GM12878 (cell line): Measurements from ENCODE around the gene NOXA1. TPM values are rescaled to one million over a fixed set of nuclear protein-coding genes. Genes with fewer than 3 reads are reported as not detected.

Source experiments
- ATAC-seq: fragments of 200-7000 bp; cut with Tn5 transposase; 3 replicates; pipeline ENCODE4 v1.9.1; 2020; ENCODE audit warnings: mild to moderate bottlenecking, moderate library complexity
- BruUV-seq: library from RNA; stranded (reverse); fragments of 400-500 nt; replicated peaks from 2 replicates; lab custom pipeline; 2021; lab: Mats Ljungman, UMichigan
- CTCF ChIA-PET: fragments of 300-600 bp; sonication (Branson Sonifier 250); formaldehyde crosslinking; extraction: SDS; loops from one replicate; lab custom pipeline; 2021; ENCODE audit warnings: inconsistent platforms; lab: Yijun Ruan, JAX
- POLR2A ChIA-PET: fragments of 350-600 bp; formaldehyde crosslinking; extraction: SDS; loops from one replicate; lab custom pipeline; 2021; ENCODE audit warnings: inconsistent platforms; lab: Charles Lee
- RAD21 ChIA-PET: fragments of 300-600 bp; sonication (Branson Sonifier 250); formaldehyde crosslinking; loops from one replicate; lab custom pipeline; 2023; ENCODE audit warnings: antibody characterized with exemption; ENCODE audit not compliant: unreplicated experiment; lab: Charles Lee
- SMC1A ChIA-PET: fragments of 300-600 bp; sonication (Branson Sonifier 250); formaldehyde crosslinking; loops from one replicate; lab custom pipeline; 2023; ENCODE audit not compliant: unreplicated experiment, uncharacterized antibody; lab: Charles Lee
- DNase-seq: peaks from one replicate; pipeline ENCODE4 v3.0.0-alpha.2; 2011; ENCODE audit warnings: low read depth, low spot score
- FAIRE-seq: peaks from 3 replicates; lab custom pipeline; 2011; peaks lifted over from hg19 to GRCh38; lab: Jason Lieb, UNC
- H2AFZ ChIP-seq: 2 replicates; pipeline ENCODE4 v1.6.0; 2011; ENCODE audit warnings: low read depth, low read length, control low read depth; ENCODE audit not compliant: control insufficient read depth
- H3K27ac ChIP-seq: 2 replicates; pipeline ENCODE4 v1.5.1; 2011; ENCODE audit warnings: control low read depth; ENCODE audit not compliant: control insufficient read depth, insufficient read depth
- H3K27me3 ChIP-seq, 2 experiments: replicated peaks in 1 of 2; 2 replicates each; pipeline versions ENCODE4 v1.6.0 to v1.6.1; 2011; ENCODE audit warnings: low read length in 1 of 2; ENCODE audit not compliant: control insufficient read depth in 2 of 2, insufficient read depth in 2 of 2
- H3K36me3 ChIP-seq, 2 experiments: 2 replicates each; pipeline ENCODE4 v1.5.1; 2011; ENCODE audit warnings: low read length in 1 of 2; ENCODE audit not compliant: control insufficient read depth in 2 of 2, insufficient read depth in 2 of 2
- H3K4me1 ChIP-seq: 2 replicates; pipeline ENCODE4 v1.6.1; 2011; ENCODE audit warnings: mild to moderate bottlenecking, low read length, moderate library complexity, mixed read lengths; ENCODE audit not compliant: control insufficient read depth, insufficient read depth
- H3K4me2 ChIP-seq: 2 replicates; pipeline ENCODE4 v1.6.0; 2011; ENCODE audit warnings: control low read depth; ENCODE audit not compliant: control insufficient read depth, insufficient read depth
- H3K4me3 ChIP-seq: fragments of 200-600 bp; sonication (generic); 2 replicates; pipeline ENCODE4 v1.5.1; 2016
- H3K79me2 ChIP-seq: 2 replicates; pipeline ENCODE4 v1.6.0; 2011; ENCODE audit warnings: low read length; ENCODE audit not compliant: control insufficient read depth, insufficient read depth
- H3K9ac ChIP-seq: 2 replicates; pipeline ENCODE4 v1.8.0; 2011; ENCODE audit warnings: low read length, control low read depth, mixed read lengths; ENCODE audit not compliant: control insufficient read depth, insufficient read depth
- H3K9me3 ChIP-seq: replicated peaks from 3 replicates; pipeline ENCODE4 v1.5.1; 2011; ENCODE audit warnings: mild to moderate bottlenecking, low read length; ENCODE audit not compliant: control insufficient read depth, insufficient read depth
- H4K20me1 ChIP-seq: 2 replicates; pipeline ENCODE4 v1.6.0; 2011; ENCODE audit not compliant: control insufficient read depth, insufficient read depth
- ASH2L ChIP-seq: fragments of 300-600, 200-600 bp; sonication (generic); IDR thresholded peaks from 2 replicates; pipeline ENCODE4 v1.6.1; 2017; ENCODE audit warnings: low read depth, mild to moderate bottlenecking, borderline replicate concordance
- BCL11A ChIP-seq: IDR thresholded peaks from 2 replicates; pipeline ENCODE4 v1.6.1; 2011; ENCODE audit warnings: low read depth, low read length
- BCL3 ChIP-seq: IDR thresholded peaks from 2 replicates; pipeline ENCODE4 v1.6.1; 2011; ENCODE audit warnings: borderline replicate concordance, low read depth, mild to moderate bottlenecking, moderate library complexity, low read length; ENCODE audit not compliant: insufficient read depth, poor library complexity, severe bottlenecking
- BMI1 ChIP-seq: fragments of 450-650 bp; IDR thresholded peaks from 2 replicates; pipeline ENCODE4 v1.6.1; 2016; ENCODE audit warnings: mild to moderate bottlenecking, moderate library complexity, borderline replicate concordance
- CHD2 ChIP-seq: IDR thresholded peaks from 2 replicates; pipeline ENCODE4 v1.6.1; 2011; ENCODE audit warnings: low read depth, low read length, improper control_type of control experiment, borderline replicate concordance
- DPF2 ChIP-seq: fragments of 450-650 bp; IDR thresholded peaks from 2 replicates; pipeline ENCODE4 v1.6.1; 2017; ENCODE audit warnings: mild to moderate bottlenecking
- ELK1 ChIP-seq: IDR thresholded peaks from 2 replicates; pipeline ENCODE4 v1.6.1; 2012; ENCODE audit warnings: low read depth, low read length, improper control_type of control experiment
- ESRRA ChIP-seq: IDR thresholded peaks from 2 replicates; pipeline ENCODE4 v1.6.1; 2012; ENCODE audit warnings: mild to moderate bottlenecking, low read length, improper control_type of control experiment
- FOXK2 ChIP-seq: fragments of 450-650 bp; IDR thresholded peaks from 2 replicates; pipeline ENCODE4 v1.6.1; 2017; ENCODE audit warnings: mild to moderate bottlenecking, moderate library complexity
- FOXM1 ChIP-seq: IDR thresholded peaks from 2 replicates; pipeline ENCODE4 v1.6.1; 2012; ENCODE audit warnings: low read depth, mild to moderate bottlenecking, inconsistent platforms, low read length, moderate library complexity
- KDM1A ChIP-seq: fragments of 200-600 bp; sonication (generic); IDR thresholded peaks from 2 replicates; pipeline ENCODE4 v1.6.1; 2016; ENCODE audit warnings: borderline replicate concordance
- MEF2A ChIP-seq: IDR thresholded peaks from 2 replicates; pipeline ENCODE4 v1.6.1; 2011; ENCODE audit warnings: low read depth, mild to moderate bottlenecking, low read length, moderate library complexity; ENCODE audit not compliant: insufficient read depth
- NFIC ChIP-seq: IDR thresholded peaks from 2 replicates; pipeline ENCODE4 v1.6.1; 2012; ENCODE audit warnings: low read depth, mild to moderate bottlenecking, inconsistent platforms, low read length, moderate library complexity
- PBX3 ChIP-seq: IDR thresholded peaks from 2 replicates; pipeline ENCODE4 v1.6.1; 2011; ENCODE audit warnings: mild to moderate bottlenecking, low read depth, low read length, moderate library complexity; ENCODE audit not compliant: insufficient replicate concordance
- POLR2AphosphoS2 ChIP-seq: IDR thresholded peaks from 2 replicates; pipeline ENCODE4 v1.6.1; 2011; ENCODE audit warnings: low read depth, mild to moderate bottlenecking, low read length, improper control_type of control experiment, moderate library complexity
- SIX5 ChIP-seq: IDR thresholded peaks from 2 replicates; pipeline ENCODE4 v1.6.1; 2011; ENCODE audit warnings: mild to moderate bottlenecking, low read depth, low read length, moderate library complexity; ENCODE audit not compliant: severe bottlenecking
- ZNF24 ChIP-seq: fragments of 450-650 bp; IDR thresholded peaks from 2 replicates; pipeline ENCODE4 v1.6.1; 2017; ENCODE audit warnings: antibody characterized with exemption, mild to moderate bottlenecking
- WGBS: methylation state at CpG from one replicate; pipeline ENCODE4 v1.1.6; 2016; ENCODE audit warnings: low lambda C conversion rate; ENCODE audit not compliant: insufficient replicate concordance, insufficient coverage; ENCODE audit errors: missing lambda C conversion rate; 5-methylcytosine and 5-hydroxymethylcytosine counted together
- in situ Hi-C: fragments of 300-500 bp; cut with MboI; formaldehyde crosslinking; loops from 9 replicates; pipeline ENCODE4 v1.14.3; 2018; ENCODE audit warnings: mixed read lengths
- intact Hi-C: fragments of 100-400 bp; cut with micrococcal nuclease; formaldehyde crosslinking; loops from one replicate; pipeline ENCODE4 v1.14.2; 2022; ENCODE audit not compliant: unreplicated experiment
- polyA plus RNA-seq, 11 experiments: library from polyadenylated mRNA; depleted of rRNA in 4 of 11; unstranded in 6 of 11; stranded (reverse) in 5 of 11; fragments of >200 nt; fragmentation: Nextera tagmentation in 4 of 11; fragmentation: Illumina TruSeq in 1 of 11; extraction: Ambion mirVana in 4 of 11; extraction: Trizol in 1 of 11; gene quantifications; 1 replicate in 1 of 11; 2 replicates in 10 of 11; pipeline versions ENCODE4 v1.2.1 to v1.2.3, GENCODE V29; 2011 to 2016; ENCODE audit warnings: inconsistent platforms in 2 of 11, missing spikeins in 2 of 11, low read depth in 1 of 11
- total RNA-seq, 4 experiments: library from RNA; depleted of rRNA in 3 of 4; stranded (reverse); fragments of >200 nt in 3 of 4; fragmentation: Illumina TruSeq in 1 of 4; extraction: Trizol in 1 of 4; gene quantifications; 2 replicates each; pipeline versions ENCODE4 v1.2.1 to v1.2.3, GENCODE V29; 2013 to 2021

Gene NOXA1
- total and polyA plus RNA-seq, 10 of the 15 experiments (the other 5 are each of a cell fraction or from before 2014, with no cell fraction given) = 0.08 to 0.20 TPM; not detected in 8

- Histone ChIP-seq H3K36me3 (no peaks in the 10 kb centered on the region), H3K9me3 (no peaks in the 10 kb centered on the region), H3K79me2 (peaks cover 9% of the 10 kb centered on the region), H2AFZ (peak overlapping the region; percentile 73), H3K9ac (peak overlapping the region; percentile 1; the same call in 1 of the 2 replicates), H3K4me3 (no peak overlapping the region), H4K20me1 (no peaks in the 10 kb centered on the region), H3K27ac (peak overlapping the region; percentile 22; the same call in 1 of the 2 replicates), H3K4me1 (peaks cover 26% of the 10 kb centered on the region), H3K27me3 (no peaks in the 10 kb centered on the region), H3K4me2 (peak overlapping the region; percentile 78)
- SMC1A ChIA-PET = no interaction called here
- RAD21 ChIA-PET = no interaction called here
- in situ Hi-C loops (no loop called here), intact Hi-C loops (loop anchor here (10.0 kb wide), 1 partner anchor 62 kb away; no protein-coding TSS in a partner anchor)
- ATAC-seq = no peak
- no TSS peak for BruUV-seq
- POLR2A ChIA-PET = no interaction called here
- FAIRE-seq = no peak
- 86% methylated on average over 25 of the region's 25 CpGs for WGBS
- CTCF ChIA-PET = no interaction called here
- no peak for DNase-seq
- TF ChIP-seq CHD2 (no peak), KDM1A (no peak), ASH2L (no peak), POLR2AphosphoS2 (no peak), DPF2 (no peak), FOXM1 (no peak), FOXK2 (no peak), NFIC (no peak), ELK1 (no peak), ZNF24 (no peak), ESRRA (no peak), SIX5 (no peak), BCL3 (no peak), MEF2A (no peak), PBX3 (no peak), BCL11A (no peak), BMI1 (no peak)
Measured at GRCh38 chr9:137462396-137462985, 39.3 kb downstream of the NOXA1 start.
